Stimulated activated CD8-positive, alpha-beta memory T cell treated with anti-CD3 and anti-CD28 coated beads, Interleukin-4, amount 100 ng/mL, for 48 hours (primary cell): ENCODE measurements around the gene NXPH3.

ENCODE experiments used
- DNase-seq: peaks from one replicate; pipeline ENCODE4 v3.0.0-alpha.2; 2020

The NXPH3 gene

DNA sequence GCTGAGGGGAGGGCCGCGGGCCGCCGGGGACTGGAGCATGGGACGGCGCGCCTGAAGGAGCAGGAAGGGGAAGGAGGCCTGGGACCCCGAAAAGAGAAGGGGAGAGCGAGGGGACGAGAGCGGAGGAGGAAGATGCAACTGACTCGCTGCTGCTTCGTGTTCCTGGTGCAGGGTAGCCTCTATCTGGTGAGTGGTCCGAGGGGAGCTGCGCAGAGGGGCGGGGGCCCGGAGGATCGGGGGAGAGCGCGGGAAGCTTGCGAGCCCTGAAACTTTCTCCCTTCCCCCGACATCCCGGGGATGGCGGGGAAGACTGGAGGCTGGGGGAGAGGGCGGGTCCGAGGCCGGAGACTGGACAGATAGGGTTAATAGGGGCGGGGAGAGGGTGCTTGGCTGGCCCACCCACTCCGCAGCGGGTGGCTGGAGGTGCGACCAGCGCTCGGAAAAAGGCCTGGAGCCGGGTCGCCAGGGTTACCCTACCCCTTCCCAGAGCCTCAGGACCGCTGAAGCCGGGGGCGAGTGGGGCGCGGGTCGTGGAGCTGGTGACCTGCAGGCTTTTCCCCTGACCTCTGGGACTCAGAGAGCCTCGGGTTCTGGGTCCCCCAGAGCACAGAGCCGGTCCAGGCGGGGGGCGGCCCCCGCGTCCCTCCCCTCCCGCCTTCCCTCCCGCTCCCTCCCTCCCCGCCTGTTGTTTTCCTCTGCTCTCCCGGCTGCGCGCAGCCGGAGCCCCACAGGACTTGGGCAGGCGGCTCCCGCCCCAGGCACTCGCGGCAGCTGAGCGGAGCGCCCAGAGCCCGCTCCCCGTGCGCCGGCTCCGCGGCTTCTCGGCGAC lies 631 bp downstream of the NXPH3 start:
- no peak for DNase-seq

DNA sequence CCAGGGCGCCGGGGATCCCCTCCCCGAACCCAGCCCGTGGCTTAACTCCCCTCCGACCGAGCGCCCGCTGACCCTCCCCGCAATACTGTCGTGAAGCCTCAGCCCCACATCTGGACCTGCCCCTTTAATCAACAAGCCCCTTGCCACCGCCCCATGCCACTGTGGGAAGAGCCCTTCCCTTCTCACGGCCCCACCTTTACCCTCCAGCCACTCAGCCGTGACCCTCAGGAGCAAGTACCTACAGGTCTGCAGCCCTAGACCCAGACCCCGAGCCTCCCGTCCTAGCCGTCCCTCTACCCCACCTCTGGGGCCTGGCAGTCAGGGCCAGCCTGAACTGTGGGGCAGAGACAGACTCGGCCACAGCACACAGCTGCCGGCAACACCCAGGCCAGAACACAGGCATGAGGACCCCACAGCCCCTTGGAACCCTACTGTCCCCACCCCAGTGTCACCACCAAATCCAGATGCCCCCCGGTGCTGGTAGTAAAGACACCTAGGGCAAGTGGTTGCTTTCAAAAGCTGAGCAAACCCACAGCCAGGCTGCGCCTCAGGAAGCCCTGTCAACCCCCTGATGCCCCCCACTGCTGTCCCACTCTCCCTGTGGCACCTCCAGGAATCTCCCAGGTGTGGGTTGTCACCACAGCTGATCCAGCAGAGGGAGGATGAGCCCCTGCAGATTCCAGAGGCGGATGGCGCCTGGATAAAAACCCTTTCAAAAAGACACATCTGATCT lies 1.4 kb downstream of the NXPH3 start:
- no peak for DNase-seq

DNA sequence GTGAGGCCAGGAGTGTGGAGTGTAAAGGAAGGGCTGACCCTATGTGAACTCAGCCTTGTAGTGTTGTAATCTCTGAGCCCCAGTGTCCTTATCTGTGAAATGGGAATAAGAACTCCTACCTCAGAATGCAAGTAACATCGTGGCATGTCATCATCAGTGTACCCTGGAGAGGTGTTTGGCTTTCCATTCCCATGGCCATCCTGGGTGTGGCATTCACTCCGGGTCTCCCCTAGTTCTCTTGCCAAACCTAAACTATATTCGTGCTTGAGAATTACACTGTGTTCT lies 1.9 kb downstream of the NXPH3 start:
- no peak for DNase-seq

DNA sequence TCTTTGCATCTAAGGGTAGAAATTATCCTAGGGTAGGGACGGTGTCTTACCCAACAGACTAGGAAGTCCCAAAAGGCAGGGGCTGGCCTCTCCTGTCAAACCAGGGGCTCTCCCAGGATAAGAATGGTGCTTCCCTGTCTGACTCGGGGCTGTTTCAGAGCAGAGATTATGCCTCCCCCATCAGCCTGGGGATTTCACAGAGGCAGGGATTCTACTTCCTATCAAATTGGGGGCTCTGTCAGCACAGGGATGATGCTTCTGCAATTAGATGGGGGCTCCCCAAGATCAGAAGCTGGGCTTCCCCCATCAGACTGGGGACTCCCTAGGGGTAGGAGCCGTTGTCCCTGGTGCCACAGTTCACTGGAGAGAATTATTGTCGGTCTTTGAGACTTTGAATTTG lies 2.3 kb downstream of the NXPH3 start:
- no peak for DNase-seq

DNA sequence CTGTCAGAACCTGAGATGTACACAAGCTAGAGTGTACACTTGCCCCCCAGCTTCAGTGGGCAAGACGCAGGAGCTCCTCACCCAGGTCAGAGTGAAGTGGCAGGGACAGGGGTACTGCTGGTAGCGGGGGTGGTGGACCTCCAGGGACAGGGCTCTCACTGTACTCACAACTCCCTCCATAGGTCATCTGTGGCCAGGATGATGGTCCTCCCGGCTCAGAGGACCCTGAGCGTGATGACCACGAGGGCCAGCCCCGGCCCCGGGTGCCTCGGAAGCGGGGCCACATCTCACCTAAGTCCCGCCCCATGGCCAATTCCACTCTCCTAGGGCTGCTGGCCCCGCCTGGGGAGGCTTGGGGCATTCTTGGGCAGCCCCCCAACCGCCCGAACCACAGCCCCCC lies 2.7 kb downstream of the NXPH3 start:
- DNase-seq: no peak

DNA sequence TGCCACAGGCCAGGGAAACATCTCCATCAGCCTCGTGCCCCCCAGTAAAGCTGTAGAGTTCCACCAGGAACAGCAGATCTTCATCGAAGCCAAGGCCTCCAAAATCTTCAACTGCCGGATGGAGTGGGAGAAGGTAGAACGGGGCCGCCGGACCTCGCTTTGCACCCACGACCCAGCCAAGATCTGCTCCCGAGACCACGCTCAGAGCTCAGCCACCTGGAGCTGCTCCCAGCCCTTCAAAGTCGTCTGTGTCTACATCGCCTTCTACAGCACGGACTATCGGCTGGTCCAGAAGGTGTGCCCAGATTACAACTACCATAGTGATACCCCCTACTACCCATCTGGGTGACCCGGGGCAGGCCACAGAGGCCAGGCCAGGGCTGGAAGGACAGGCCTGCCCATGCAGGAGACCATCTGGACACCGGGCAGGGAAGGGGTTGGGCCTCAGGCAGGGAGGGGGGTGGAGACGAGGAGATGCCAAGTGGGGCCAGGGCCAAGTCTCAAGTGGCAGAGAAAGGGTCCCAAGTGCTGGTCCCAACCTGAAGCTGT lies 3.4 kb downstream of the NXPH3 start:
- no peak for DNase-seq

DNA sequence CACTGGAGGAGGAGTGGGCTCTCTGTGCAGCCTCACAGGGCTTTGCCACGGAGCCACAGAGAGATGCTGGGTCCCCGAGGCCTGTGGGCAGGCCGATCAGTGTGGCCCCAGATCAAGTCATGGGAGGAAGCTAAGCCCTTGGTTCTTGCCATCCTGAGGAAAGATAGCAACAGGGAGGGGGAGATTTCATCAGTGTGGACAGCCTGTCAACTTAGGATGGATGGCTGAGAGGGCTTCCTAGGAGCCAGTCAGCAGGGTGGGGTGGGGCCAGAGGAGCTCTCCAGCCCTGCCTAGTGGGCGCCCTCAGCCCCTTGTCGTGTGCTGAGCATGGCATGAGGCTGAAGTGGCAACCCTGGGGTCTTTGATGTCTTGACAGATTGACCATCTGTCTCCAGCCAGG lies 3.9 kb downstream of the NXPH3 start:
- no peak for DNase-seq

DNA sequence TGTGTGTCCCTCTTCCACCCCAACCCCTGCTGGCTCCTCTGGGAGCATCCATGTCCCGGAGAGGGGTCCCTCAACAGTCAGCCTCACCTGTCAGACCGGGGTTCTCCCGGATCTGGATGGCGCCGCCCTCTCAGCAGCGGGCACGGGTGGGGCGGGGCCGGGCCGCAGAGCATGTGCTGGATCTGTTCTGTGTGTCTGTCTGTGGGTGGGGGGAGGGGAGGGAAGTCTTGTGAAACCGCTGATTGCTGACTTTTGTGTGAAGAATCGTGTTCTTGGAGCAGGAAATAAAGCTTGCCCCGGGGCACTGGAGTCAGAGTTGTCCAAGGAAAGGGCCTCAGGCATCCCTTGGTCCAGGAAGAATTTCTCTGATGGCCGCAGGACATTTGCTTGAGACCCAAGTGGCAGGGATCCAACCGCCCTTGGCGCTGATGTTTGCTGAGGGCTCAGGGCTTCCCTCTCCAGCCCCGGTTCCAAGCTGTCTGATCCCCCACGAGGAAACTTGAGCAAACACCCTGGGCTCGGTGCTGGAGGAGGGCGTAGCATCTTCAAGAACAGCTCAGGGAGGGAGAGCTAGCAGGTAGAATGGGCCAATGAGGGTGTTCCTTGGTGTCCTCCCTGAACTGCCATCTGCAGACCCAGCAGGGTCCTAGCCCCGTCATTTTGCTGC lies 4.5 kb downstream of the NXPH3 start:
- no peak for DNase-seq

DNA sequence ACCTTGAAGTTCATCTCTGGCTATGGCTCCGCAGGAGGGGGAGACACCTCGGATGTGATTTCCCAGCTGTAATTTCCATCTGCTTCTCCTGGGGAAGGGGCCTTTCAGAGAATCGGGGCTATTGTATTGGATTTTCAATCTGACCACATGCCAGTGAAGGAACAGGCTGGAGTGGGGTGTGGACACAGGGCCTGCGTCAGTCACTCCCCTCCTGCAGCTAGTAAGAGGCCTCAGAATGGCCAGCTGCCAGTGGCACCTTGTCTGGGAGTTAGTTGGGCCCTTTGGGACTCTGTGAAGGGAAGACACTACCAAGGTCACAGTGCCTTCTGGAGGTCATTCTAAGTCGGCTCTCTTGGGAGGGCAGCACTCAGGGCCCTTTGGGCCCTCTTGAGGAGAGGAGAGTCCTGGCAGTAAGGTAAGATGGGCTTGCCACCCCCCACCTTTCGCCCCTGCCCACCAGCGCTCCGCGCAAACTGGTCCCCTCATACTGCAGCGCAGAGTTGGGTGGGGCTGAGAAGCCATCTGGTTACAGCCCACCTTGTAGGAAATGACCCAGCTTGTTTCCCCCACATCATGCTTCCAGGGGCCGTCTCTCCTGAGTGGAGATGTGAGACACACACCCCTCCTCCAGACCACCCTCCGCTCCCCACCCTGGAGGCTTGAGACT lies 5.4 kb downstream of the NXPH3 start:
- DNase-seq: no peak

DNA sequence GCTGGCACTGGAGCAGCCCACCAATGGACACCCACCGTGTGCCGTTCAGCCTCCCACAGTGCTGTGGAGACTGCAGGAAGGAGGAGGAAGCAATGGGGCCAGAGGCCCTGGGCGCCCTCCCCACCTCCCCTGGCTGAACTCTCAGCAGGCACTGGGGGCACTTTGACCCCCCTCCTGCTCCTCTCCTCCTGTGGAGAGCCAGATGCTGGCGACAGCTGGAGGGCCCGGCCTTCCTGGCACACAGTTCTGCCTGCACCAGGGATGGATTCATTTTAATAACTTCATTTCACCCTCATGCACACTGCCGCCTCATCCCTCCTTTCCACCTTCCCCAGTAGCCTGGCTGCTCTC lies 6.0 kb downstream of the NXPH3 start:
- DNase-seq: no peak

DNA sequence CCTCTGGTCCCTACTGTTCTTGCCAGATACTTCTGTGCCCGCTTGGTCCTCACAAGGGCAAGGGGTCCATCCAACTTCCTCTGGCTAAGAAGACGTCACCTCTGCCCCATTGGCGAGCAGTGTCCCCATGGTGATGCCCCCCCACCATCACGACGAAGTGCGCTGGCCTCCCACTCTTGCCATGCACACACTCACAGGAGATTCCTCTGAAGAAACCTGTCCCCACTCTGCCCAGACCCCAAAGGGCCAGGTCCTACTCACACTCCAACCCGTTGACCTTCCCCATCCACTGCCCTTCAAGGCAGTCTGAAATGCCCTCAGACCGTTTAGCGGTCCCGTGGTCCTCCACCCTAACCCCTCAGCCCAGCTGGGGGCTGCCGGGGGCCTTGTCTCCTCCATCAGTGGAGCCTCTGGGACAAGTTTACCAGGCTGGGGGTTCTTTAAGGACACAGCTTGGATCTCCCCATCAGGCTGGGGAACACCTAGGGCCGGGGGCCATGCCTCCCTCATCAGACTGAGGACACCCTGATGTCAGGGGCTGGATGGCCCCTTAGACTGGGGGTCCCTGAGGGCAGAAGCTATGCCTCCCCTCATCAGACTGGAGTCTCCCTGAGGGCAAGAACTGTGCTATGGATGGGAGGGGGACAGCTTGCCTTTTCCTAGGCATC lies 6.5 kb downstream of the NXPH3 start:
- no peak for DNase-seq

DNA sequence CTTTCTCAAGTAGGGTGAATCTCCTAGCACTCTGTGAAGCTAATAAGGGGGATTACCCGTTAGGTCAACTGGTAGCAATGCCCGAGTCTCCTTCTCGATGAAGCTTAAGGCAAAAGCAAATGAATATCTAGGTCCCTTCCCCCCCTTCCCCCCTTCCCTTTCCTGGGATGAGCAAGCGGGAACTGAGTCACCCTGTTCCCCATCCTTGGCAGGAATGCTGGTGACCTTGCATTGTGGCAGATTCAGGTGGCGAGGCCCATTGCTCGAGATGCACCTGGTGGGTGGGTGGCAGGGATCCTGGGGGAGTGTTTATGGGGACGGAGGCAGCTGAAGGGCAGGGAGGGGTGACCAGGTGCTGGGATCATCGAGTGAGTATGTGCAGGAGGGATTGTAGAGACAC lies 7.1 kb downstream of the NXPH3 start:
- DNase-seq: no peak

DNA sequence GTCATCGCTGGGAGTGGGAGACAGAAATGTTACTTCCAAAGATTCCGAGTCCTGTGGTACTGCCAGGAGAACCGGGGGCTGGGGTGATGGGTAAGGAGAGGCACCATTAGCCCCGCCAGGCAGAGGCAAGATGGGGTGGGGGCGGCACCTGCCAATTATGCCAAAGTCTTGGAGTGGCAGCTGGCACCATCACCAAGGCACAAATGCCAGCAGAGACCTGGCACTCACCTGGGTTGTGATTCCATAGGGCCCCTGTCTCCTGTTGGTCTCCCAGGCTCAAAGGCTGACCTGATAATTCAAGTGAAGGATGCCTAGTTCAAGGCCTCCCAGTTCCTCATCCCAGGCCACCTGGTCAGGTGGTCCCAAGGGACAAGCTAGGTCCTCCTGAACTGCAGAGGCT lies 7.6 kb downstream of the NXPH3 start:
- no peak for DNase-seq

DNA sequence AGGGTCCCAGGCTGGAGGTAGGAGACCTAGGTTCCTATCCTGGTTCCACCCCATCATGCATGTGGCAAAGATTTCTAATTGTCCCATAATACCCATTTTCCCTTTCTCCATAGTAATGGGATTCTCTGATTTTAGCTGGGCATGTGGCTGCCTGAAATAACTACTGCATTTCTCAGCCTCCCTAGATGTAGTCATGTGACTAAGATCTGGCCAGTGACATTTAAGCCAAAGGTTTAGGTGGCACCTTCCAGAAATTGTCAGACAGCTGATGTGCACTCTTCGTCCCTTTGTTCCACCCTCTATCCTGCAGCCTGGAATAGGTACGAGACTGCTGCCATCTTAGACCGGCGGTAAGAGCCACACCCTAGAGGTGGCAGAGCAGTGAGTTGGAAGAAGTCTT lies 8.2 kb downstream of the NXPH3 start:
- peak; percentile 10 for DNase-seq

DNA sequence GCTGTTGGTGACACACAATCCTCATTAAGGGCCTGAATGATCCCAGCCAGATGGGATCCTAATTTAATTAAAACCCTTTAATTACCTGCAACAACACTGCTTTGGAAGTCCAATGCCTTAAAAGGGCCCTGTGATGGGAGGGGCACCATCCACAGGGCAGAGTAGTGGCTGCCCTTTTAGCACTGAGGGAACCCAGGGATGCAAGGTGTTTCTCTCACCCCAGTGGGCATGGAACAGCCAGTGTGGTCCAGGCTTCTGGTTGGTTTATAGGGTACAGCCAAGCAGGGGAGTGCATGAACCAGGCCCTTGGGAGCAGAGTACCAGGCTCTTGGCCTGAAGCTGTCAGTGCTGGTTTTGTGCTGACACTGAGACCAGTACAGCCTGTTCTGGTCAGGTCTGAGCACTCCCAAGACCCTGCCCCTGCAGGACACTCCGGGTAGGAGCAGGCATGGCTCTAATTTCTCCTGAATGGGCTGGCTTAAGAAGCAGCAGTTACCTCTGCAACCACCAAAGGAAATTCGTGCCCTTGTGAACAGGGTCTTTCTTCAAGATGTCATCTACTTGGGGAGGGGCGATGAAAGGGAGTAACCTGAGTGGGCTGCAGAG lies 9.9 kb downstream of the NXPH3 start:
- peak; percentile 20 for DNase-seq

DNA sequence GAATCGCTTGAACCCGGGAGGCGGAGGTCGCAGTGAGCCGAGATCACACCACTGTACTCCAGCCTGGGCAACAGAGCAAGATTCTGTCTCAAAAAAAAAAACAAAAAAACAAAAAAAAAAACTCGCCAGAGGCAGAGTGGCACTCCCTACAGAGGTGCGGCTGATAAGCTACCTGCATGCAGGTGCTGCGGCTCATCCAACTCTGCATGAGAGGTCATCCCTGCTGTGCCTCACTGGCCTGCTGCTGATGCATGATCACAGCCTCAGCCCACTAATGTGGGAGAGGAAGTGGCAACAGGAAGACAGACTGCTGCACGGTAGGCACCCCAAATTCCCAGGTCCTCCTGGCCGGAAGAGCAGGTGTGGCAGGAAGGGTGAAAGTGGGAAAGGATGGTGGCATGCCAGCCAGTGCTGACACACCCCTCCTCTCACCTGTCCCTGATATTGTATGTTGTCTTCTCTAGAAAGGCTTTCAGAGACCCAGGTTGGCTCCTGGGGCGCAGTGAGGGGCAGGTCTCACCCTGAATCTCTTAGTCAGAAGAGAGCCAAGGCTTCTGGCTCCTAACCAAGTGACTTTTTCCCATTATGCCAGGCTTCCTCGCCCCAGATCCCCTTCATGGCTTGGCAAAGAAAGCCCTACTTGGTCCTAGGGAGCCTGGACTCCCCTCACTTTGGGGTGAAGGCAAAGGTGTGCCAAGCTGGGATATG lies 11.8 kb downstream of the NXPH3 start:
- DNase-seq: peak; percentile 16

DNA sequence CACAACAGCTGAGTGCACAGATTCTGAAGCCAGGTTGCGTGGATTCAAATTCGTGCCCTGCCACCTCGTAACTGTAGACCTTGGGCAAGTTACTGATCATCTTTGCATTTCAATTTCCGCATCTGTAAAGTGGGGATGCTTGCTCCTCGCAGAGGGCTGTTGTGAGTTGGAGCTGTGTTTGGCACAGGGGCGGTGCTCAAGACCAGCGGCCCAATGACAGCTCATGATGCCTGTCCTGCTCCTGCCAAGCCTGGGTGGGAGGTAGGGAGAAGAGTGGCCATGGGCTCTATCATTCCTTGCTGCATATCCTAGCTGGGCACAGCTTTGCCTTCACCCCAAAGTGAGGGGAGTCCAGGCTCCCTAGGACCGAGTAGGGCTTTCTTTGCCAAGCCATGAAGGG lies 12.6 kb downstream of the NXPH3 start:
- no peak for DNase-seq

DNA sequence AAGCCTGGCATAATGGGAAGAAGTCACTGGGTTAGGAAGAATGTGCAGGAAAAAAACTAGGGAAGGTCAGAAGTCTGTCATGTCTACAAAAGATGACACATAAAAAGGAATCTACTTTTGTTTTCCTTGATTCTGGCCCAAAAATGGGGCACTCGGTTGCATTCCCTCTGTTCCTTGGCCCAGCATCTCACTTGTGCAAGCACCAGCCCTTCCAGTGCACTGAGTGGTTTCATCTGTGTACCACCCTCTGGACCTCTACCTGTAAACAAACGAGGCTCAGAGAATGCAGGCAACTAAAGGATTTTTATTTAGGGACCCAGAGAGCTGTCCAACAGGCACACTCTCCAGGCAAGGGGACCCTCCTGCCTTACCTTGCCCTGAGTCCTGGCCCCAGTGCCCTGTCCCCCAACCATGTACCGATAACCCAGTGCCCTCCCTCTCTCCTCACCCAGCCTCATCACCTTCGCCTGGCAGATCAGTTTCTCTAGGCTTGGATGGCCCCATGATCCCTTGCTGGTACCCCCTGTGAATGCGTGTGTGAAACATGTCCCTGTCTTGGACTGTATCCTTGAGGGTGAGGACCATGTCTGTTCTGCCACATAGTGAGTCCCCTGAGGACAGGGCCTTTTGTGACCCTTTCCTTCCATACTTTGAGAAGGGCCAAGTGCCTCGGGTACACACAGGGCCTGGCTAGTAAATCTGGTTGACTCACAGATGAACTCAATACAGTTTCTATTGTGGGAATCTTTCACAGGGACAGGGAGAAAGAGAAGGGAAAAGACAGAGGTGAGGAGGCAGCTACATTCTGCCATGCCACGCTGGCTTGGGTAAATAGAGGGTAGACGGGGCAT lies 13.3 kb downstream of the NXPH3 start:
- no peak for DNase-seq

DNA sequence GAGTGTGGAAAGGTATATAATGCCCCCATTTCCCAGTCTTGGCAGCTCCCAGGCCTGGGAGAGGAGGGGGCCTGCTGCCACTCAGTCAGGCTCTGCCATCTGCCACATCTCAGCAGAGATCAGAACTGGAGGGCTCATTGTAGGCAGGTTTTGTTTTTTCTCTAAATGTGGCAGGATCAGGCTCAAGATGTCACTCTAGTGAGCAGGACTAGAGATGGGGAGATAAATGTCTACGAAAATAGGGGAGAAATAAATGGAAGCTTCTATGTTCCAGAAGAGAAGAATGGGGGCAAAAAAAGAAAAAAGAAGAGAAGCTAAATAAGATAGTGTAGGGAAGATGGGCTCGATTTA lies 13.9 kb downstream of the NXPH3 start:
- DNase-seq: no peak

DNA sequence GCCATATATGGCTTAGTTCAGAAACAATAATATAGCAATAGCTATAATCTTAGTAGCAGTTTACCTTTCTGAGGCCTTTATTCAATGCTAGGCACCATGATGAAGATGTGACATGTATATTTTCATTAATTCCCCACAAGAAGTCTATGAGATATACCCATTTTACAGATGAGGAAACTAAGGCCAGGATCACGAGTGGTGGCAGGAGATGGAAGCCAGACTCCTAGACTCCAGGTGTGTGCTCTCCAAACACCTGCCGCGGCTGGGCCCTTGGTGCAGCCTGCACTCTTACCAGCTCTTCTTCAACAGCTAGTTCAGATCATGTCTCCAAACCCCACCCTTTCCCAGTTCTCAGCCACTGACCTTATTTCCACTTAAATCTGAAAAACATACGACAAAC lies 15.2 kb downstream of the NXPH3 start:
- no peak for DNase-seq

DNA sequence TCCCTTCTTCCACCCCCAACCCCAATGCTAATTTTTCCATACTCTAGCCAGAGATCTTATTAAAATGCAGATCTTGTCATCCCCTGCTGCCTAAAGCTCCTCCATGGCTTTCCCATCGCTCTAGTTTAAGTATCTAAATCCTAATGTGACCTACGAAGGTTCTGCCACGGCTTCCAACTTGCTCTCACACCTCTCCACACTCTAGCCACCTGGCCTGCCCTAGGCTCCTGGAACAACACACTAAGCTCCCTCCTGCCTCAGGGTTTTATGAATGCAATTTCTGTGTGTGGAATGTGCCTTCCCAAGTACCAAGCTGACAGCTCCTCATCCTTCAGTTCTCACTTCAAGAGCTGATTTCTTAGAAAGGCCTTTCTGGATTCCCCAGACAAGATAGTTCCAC lies 16.6 kb downstream of the NXPH3 start:
- DNase-seq: no peak
